SK-N-SH (cell line): ENCODE results near the gene CFHR4. TPM values are rescaled to one million over a fixed set of nuclear protein-coding genes. Genes with fewer than 3 reads are reported as not detected.

Experiments
- CTCF ChIA-PET: fragments of 300-600, 350-600 bp; formaldehyde crosslinking; extraction: SDS; loops from one replicate; lab custom pipeline; 2021; lab: Yijun Ruan, JAX
- POLR2A ChIA-PET: fragments of 350-600 bp; sonication (Branson Sonifier 250); formaldehyde crosslinking; extraction: SDS; loops from one replicate; lab custom pipeline; 2020; ENCODE audit warnings: antibody characterized with exemption, inconsistent platforms; lab: Yijun Ruan, JAX
- DNase-seq: peaks from one replicate; pipeline ENCODE4 v3.0.0; 2012
- H2AFZ ChIP-seq: fragments of 200-600 bp; sonication (generic); 2 replicates; pipeline ENCODE4 v1.8.1; 2016; ENCODE audit warnings: antibody characterized with exemption, mild to moderate bottlenecking, low read depth
- H3F3A ChIP-seq: fragments of 200-600 bp; sonication (generic); replicated peaks from 2 replicates; pipeline ENCODE3; 2016; ENCODE audit warnings: antibody characterized with exemption, mild to moderate bottlenecking; ENCODE audit not compliant: insufficient read depth
- H3K27ac ChIP-seq, 2 experiments: fragments of 200-500 bp in 1 of 2; fragments of 200-600 bp in 1 of 2; sonication (Bioruptor generic) in 1 of 2; sonication (generic), shearing (Covaris generic) in 1 of 2; 2 replicates each; pipeline versions ENCODE4 v1.5.1 to v1.6.1; 2014 to 2016; ENCODE audit warnings: low read depth in 2 of 2, inconsistent platforms in 1 of 2, low read length in 1 of 2, mild to moderate bottlenecking in 1 of 2, mixed read lengths in 1 of 2
- H3K27me3 ChIP-seq: fragments of 200-600 bp; sonication (generic), shearing (Covaris generic); 2 replicates; pipeline ENCODE4 v1.6.1; 2016; ENCODE audit warnings: mixed run types; ENCODE audit not compliant: insufficient read depth
- H3K36me3 ChIP-seq, 2 experiments: fragments of 200-500 bp in 1 of 2; fragments of 200-600 bp in 1 of 2; sonication (Bioruptor generic) in 1 of 2; sonication (generic) in 1 of 2; replicated peaks in 1 of 2; 2 replicates each; pipeline versions ENCODE3 to v1.5.1; 2014 to 2016; ENCODE audit warnings: low read length in 1 of 2, mild to moderate bottlenecking in 1 of 2; ENCODE audit not compliant: insufficient read depth in 2 of 2, control insufficient read depth in 1 of 2
- H3K4me1 ChIP-seq, 2 experiments: fragments of 200-500 bp in 1 of 2; fragments of 200-600 bp in 1 of 2; sonication (Bioruptor generic) in 1 of 2; sonication (generic), shearing (Covaris generic) in 1 of 2; 2 replicates each; pipeline versions ENCODE4 v1.5.1 to v1.6.1; 2014 to 2016; ENCODE audit warnings: low read depth in 1 of 2, low read length in 1 of 2, mixed run types in 1 of 2; ENCODE audit not compliant: insufficient read depth in 2 of 2, control insufficient read depth in 1 of 2
- H3K4me2 ChIP-seq: fragments of 200-600 bp; sonication (generic), shearing (Covaris generic); 2 replicates; pipeline ENCODE4 v1.6.1; 2017; ENCODE audit warnings: mixed run types
- H3K4me3 ChIP-seq, 2 experiments: fragments of 200-500 bp in 1 of 2; fragments of 200-600 bp in 1 of 2; sonication (Bioruptor generic) in 1 of 2; sonication (generic), shearing (Covaris generic) in 1 of 2; 2 replicates each; pipeline versions ENCODE4 v1.5.1 to v1.8.1; 2014 to 2016; ENCODE audit warnings: low read depth in 2 of 2, inconsistent platforms in 1 of 2, low read length in 1 of 2, mild to moderate bottlenecking in 1 of 2, mixed read lengths in 1 of 2, moderate library complexity in 1 of 2
- H3K79me2 ChIP-seq: fragments of 200-600 bp; sonication (generic); 2 replicates; pipeline ENCODE4 v1.8.1; 2017; ENCODE audit warnings: mild to moderate bottlenecking; ENCODE audit not compliant: insufficient read depth
- H3K9ac ChIP-seq: fragments of 200-600 bp; sonication (generic); 2 replicates; pipeline ENCODE4 v1.6.1; 2017; ENCODE audit warnings: mixed run types
- H3K9me2 ChIP-seq: fragments of 200-600 bp; sonication (generic); 2 replicates; pipeline ENCODE4 v1.6.1; 2017; ENCODE audit warnings: mixed run types
- H3K9me3 ChIP-seq: fragments of 200-600 bp; sonication (generic); 2 replicates; pipeline ENCODE4 v1.6.1; 2017; ENCODE audit warnings: mixed run types, mild to moderate bottlenecking, moderate library complexity
- H4K20me1 ChIP-seq: fragments of 200-600 bp; sonication (generic); 2 replicates; pipeline ENCODE4 v1.6.1; 2017; ENCODE audit warnings: mild to moderate bottlenecking, mixed run types; ENCODE audit not compliant: insufficient read depth
- EP300 ChIP-seq, 2 experiments: IDR thresholded peaks; 2 replicates each; pipeline versions ENCODE4 v1.4.0 to v1.6.1; 2012; ENCODE audit warnings: borderline replicate concordance in 1 of 2, low read depth in 1 of 2, low read length in 1 of 2
- FOSL2 ChIP-seq: IDR thresholded peaks from 2 replicates; pipeline ENCODE4 v1.4.0; 2012; ENCODE audit warnings: low read depth, mild to moderate bottlenecking, moderate library complexity, borderline replicate concordance
- FOXJ3 ChIP-seq: sonication (generic); formaldehyde crosslinking; IDR thresholded peaks from 2 replicates; pipeline ENCODE4 v1.5.1; 2020; ENCODE audit warnings: mild to moderate bottlenecking, missing genetic modification reagents
- GABPA ChIP-seq: IDR thresholded peaks from 2 replicates; pipeline ENCODE4 v1.4.0; 2012; ENCODE audit warnings: low read depth, mild to moderate bottlenecking
- JUND ChIP-seq: IDR thresholded peaks from 2 replicates; pipeline ENCODE4 v1.4.0; 2012
- MAX ChIP-seq: IDR thresholded peaks from 2 replicates; pipeline ENCODE4 v1.4.0; 2012; ENCODE audit warnings: low read depth
- MEF2A ChIP-seq: IDR thresholded peaks from 2 replicates; pipeline ENCODE4 v1.4.0; 2012; ENCODE audit warnings: low read depth, borderline replicate concordance
- NFIC ChIP-seq: IDR thresholded peaks from 2 replicates; pipeline ENCODE4 v1.4.0; 2012; ENCODE audit warnings: borderline replicate concordance
- POLR2AphosphoS5 ChIP-seq: IDR thresholded peaks from 2 replicates; pipeline ENCODE4 v1.6.1; 2012; ENCODE audit warnings: low read depth, low read length
- RAD21 ChIP-seq: IDR thresholded peaks from 2 replicates; pipeline ENCODE4 v1.6.1; 2012; ENCODE audit warnings: mild to moderate bottlenecking, low read length
- RFX5 ChIP-seq: IDR thresholded peaks from 2 replicates; pipeline ENCODE4 v1.6.1; 2012; ENCODE audit warnings: mild to moderate bottlenecking, improper control_type of control experiment, low read length
- RXRA ChIP-seq: IDR thresholded peaks from 2 replicates; pipeline ENCODE4 v1.4.0; 2012; ENCODE audit warnings: low read depth, mild to moderate bottlenecking, borderline replicate concordance
- SIN3A ChIP-seq: IDR thresholded peaks from 2 replicates; pipeline ENCODE4 v1.6.1; 2012; ENCODE audit warnings: low read depth, mild to moderate bottlenecking, low read length, moderate library complexity, borderline replicate concordance
- SMC3 ChIP-seq: IDR thresholded peaks from 2 replicates; pipeline ENCODE4 v1.6.1; 2012; ENCODE audit warnings: low read depth, low read length, improper control_type of control experiment
- TAF1 ChIP-seq: IDR thresholded peaks from 2 replicates; pipeline ENCODE4 v1.6.1; 2012; ENCODE audit warnings: low read depth, mild to moderate bottlenecking, low read length, moderate library complexity, borderline replicate concordance
- TCF12 ChIP-seq: IDR thresholded peaks from 2 replicates; pipeline ENCODE4 v1.4.0; 2012
- TEAD4 ChIP-seq: IDR thresholded peaks from 2 replicates; pipeline ENCODE4 v1.4.0; 2012; ENCODE audit warnings: mild to moderate bottlenecking, borderline replicate concordance; ENCODE audit not compliant: insufficient read depth
- WGBS: methylation state at CpG from one replicate; pipeline ENCODE4 v1.1.6; 2017; ENCODE audit warnings: low lambda C conversion rate; 5-methylcytosine and 5-hydroxymethylcytosine counted together
- polyA plus RNA-seq, 3 experiments: library from polyadenylated mRNA; depleted of rRNA; stranded (reverse); fragments of >200 nt; gene quantifications; 2 replicates each; pipeline ENCODE4 v1.2.3, GENCODE V29; 2012
- TF ChIP-seq, protein P1 (sequence below): IDR thresholded peaks from 2 replicates; pipeline ENCODE4 v1.4.0; 2012; ENCODE audit warnings: low read depth, borderline replicate concordance
- TF ChIP-seq, protein P2 (sequence below): fragments of 150-350 bp; IDR thresholded peaks from 2 replicates; pipeline ENCODE4 v1.6.1; 2016; ENCODE audit warnings: mild to moderate bottlenecking, low read depth, low read length
- TF ChIP-seq, protein P3 (sequence below): fragments of 150-350 bp; IDR thresholded peaks from 2 replicates; pipeline ENCODE4 v1.6.1; 2017; ENCODE audit warnings: antibody characterized with exemption, low read length, low read depth, borderline replicate concordance
- TF ChIP-seq, protein P4 (sequence below): IDR thresholded peaks from 2 replicates; pipeline ENCODE4 v1.4.0; 2012; ENCODE audit warnings: low read depth, borderline replicate concordance

Gene CFHR4
- polyA plus RNA-seq, 1 of the 3 experiments (the other 2 are of a cell fraction), result 0.03 TPM

- ChIA-PET CTCF (interaction anchor here (0.6 to 1.8 kb wide), 3 partner anchors 11 to 527 kb away, joined by 3 read pairs; no protein-coding TSS in a partner anchor), POLR2A (no interaction called here)
- H3K79me2 ChIP-seq, result no peaks in the 10 kb centered on the region
- H3K9ac ChIP-seq, result no peak overlapping the region
- no peaks in the 10 kb centered on the region for H3F3A ChIP-seq
- TF ChIP-seq FOSL2 (peak; percentile 3; the same call in 1 of the 2 replicates), GABPA (no peak)
- H3K27me3 ChIP-seq, result no peaks in the 10 kb centered on the region
- no peaks in the 10 kb centered on the region for H3K9me3 ChIP-seq
- peak overlapping the region; percentile 45; the same call in 1 of the 2 replicates for H2AFZ ChIP-seq
- no peak overlapping the region for H3K4me3 ChIP-seq
- no peak for DNase-seq
- H3K4me2 ChIP-seq, result no peak overlapping the region
- H3K9me2 ChIP-seq, result no peaks in the 10 kb centered on the region
- H3K4me1 ChIP-seq, result no peaks in the 10 kb centered on the region
- no peaks in the 10 kb centered on the region for H3K36me3 ChIP-seq
- no peaks in the 10 kb centered on the region for H4K20me1 ChIP-seq
- WGBS, result 21% methylated on average over 2 of the region's 2 CpGs
- no peak overlapping the region for H3K27ac ChIP-seq
Measured at GRCh38 chr1:196951711-196952394, 64.0 kb downstream of the CFHR4 start.

DNA sequence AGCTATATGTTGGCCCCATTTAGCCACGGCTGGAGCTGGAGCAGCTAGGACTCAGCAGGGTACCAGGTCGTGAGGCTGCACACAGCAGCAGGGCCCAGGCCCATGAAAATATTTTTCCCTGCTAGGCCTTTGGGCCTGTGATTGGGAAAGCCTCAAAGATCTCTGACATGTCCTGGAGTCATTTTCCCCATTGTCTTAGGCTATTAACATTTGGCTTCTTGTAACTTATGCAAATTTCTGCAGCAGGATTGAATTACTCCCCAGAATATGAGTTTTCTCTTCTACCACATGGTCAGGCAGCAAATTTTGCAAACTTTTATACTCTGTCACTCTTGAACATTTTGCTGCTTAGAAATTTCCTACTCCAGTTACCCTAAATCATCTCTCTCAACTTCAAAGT lies 66.9 kb downstream of the CFHR4 start:
- CTCF ChIA-PET, result no interaction called here
- Histone ChIP-seq H3K27me3 (no peaks in the 10 kb centered on the region), H3F3A (no peaks in the 10 kb centered on the region), H3K9me2 (no peaks in the 10 kb centered on the region), H4K20me1 (no peaks in the 10 kb centered on the region), H3K4me2 (no peak overlapping the region), H2AFZ (no peak overlapping the region), H3K9me3 (no peaks in the 10 kb centered on the region), H3K27ac (no peak overlapping the region), H3K9ac (no peak overlapping the region), H3K4me3 (no peak overlapping the region), H3K79me2 (no peaks in the 10 kb centered on the region), H3K36me3 (no peaks in the 10 kb centered on the region), H3K4me1 (no peaks in the 10 kb centered on the region)
- POLR2A ChIA-PET, result no interaction called here
- WGBS, result 33% methylated on average over 2 of the region's 2 CpGs
- TF ChIP-seq JUND (no peak), SMC3 (no peak), TCF12 (no peak), NFIC (no peak), POLR2AphosphoS5 (no peak), TAF1 (no peak), MEF2A (no peak), RXRA (no peak), FOXJ3 (no peak), RAD21 (no peak), MAX (no peak), SIN3A (no peak), TEAD4 (no peak), EP300 (IDR thresholded peaks at IDR 0.05; ENCODE audit: borderline replicate concordance in 1 of 2, low read depth in 1 of 2, low read length in 1 of 2) (no peak), RFX5 (no peak)
- TF ChIP-seq, protein P1, sequence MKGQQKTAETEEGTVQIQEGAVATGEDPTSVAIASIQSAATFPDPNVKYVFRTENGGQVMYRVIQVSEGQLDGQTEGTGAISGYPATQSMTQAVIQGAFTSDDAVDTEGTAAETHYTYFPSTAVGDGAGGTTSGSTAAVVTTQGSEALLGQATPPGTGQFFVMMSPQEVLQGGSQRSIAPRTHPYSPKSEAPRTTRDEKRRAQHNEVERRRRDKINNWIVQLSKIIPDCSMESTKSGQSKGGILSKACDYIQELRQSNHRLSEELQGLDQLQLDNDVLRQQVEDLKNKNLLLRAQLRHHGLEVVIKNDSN, result no peak
- TF ChIP-seq, protein P2, sequence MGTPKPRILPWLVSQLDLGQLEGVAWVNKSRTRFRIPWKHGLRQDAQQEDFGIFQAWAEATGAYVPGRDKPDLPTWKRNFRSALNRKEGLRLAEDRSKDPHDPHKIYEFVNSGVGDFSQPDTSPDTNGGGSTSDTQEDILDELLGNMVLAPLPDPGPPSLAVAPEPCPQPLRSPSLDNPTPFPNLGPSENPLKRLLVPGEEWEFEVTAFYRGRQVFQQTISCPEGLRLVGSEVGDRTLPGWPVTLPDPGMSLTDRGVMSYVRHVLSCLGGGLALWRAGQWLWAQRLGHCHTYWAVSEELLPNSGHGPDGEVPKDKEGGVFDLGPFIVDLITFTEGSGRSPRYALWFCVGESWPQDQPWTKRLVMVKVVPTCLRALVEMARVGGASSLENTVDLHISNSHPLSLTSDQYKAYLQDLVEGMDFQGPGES, result no peak
- TF ChIP-seq, protein P3, sequence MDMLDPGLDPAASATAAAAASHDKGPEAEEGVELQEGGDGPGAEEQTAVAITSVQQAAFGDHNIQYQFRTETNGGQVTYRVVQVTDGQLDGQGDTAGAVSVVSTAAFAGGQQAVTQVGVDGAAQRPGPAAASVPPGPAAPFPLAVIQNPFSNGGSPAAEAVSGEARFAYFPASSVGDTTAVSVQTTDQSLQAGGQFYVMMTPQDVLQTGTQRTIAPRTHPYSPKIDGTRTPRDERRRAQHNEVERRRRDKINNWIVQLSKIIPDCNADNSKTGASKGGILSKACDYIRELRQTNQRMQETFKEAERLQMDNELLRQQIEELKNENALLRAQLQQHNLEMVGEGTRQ, result no peak
- TF ChIP-seq, protein P4, sequence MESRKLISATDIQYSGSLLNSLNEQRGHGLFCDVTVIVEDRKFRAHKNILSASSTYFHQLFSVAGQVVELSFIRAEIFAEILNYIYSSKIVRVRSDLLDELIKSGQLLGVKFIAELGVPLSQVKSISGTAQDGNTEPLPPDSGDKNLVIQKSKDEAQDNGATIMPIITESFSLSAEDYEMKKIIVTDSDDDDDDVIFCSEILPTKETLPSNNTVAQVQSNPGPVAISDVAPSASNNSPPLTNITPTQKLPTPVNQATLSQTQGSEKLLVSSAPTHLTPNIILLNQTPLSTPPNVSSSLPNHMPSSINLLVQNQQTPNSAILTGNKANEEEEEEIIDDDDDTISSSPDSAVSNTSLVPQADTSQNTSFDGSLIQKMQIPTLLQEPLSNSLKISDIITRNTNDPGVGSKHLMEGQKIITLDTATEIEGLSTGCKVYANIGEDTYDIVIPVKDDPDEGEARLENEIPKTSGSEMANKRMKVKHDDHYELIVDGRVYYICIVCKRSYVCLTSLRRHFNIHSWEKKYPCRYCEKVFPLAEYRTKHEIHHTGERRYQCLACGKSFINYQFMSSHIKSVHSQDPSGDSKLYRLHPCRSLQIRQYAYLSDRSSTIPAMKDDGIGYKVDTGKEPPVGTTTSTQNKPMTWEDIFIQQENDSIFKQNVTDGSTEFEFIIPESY, result no peak
- no peak for DNase-seq
